Astrocyte (in vitro differentiated cells and primary cell): ENCODE results near the gene PPAN. TPM values are rescaled to one million over a fixed set of nuclear protein-coding genes. Genes with fewer than 3 reads are reported as not detected.

ENCODE experiments used
- DNase-seq: peaks from one replicate; pipeline ENCODE4 v3.0.0-alpha.2; 2010; ENCODE audit warnings: low read depth
- FAIRE-seq: peaks from 2 replicates; lab custom pipeline; 2011; peaks lifted over from hg19 to GRCh38; lab: Jason Lieb, UNC
- H2AFZ ChIP-seq: 2 replicates; pipeline ENCODE4 v1.6.0; 2012; ENCODE audit warnings: low read depth, low read length, inconsistent platforms
- H3K27ac ChIP-seq: 2 replicates; pipeline ENCODE4 v1.5.1; 2011; ENCODE audit warnings: low read depth, low read length, inconsistent platforms
- H3K27me3 ChIP-seq: 2 replicates; pipeline ENCODE4 v1.6.0; 2011; ENCODE audit warnings: low read length, inconsistent platforms; ENCODE audit not compliant: insufficient read depth
- H3K36me3 ChIP-seq: 2 replicates; pipeline ENCODE4 v1.5.1; 2011; ENCODE audit warnings: low read length, inconsistent platforms; ENCODE audit not compliant: insufficient read depth
- H3K4me1 ChIP-seq: 2 replicates; pipeline ENCODE4 v1.5.1; 2011; ENCODE audit warnings: low read length, inconsistent platforms; ENCODE audit not compliant: insufficient read depth
- H3K4me2 ChIP-seq: 2 replicates; pipeline ENCODE4 v1.6.0; 2012; ENCODE audit warnings: low read length, inconsistent platforms
- H3K4me3 ChIP-seq: 2 replicates; pipeline ENCODE4 v1.5.1; 2011; ENCODE audit warnings: low read depth, mild to moderate bottlenecking, low read length, inconsistent platforms; ENCODE audit not compliant: insufficient read depth
- H3K79me2 ChIP-seq: 2 replicates; pipeline ENCODE4 v1.6.0; 2012; ENCODE audit warnings: mild to moderate bottlenecking, low read length, inconsistent platforms; ENCODE audit not compliant: insufficient read depth
- H3K9ac ChIP-seq: 2 replicates; pipeline ENCODE4 v1.6.0; 2012; ENCODE audit warnings: mild to moderate bottlenecking, low read length, inconsistent platforms
- H3K9me3 ChIP-seq: 2 replicates; pipeline ENCODE4 v1.5.1; 2012; ENCODE audit warnings: low read depth, mild to moderate bottlenecking, low read length, inconsistent platforms; ENCODE audit not compliant: insufficient read depth
- H4K20me1 ChIP-seq: 2 replicates; pipeline ENCODE4 v1.6.0; 2012; ENCODE audit warnings: low read length, inconsistent platforms; ENCODE audit not compliant: insufficient read depth
- H3K27ac Mint-ChIP-seq: one replicate; pipeline ENCODE4 v1.8.0; 2021; ENCODE audit warnings: mild to moderate bottlenecking, mixed read lengths; ENCODE audit not compliant: unreplicated experiment
- H3K27me3 Mint-ChIP-seq: one replicate; pipeline ENCODE4 v1.8.0; 2021; ENCODE audit warnings: low read depth, mixed read lengths; ENCODE audit not compliant: unreplicated experiment
- H3K36me3 Mint-ChIP-seq: one replicate; pipeline ENCODE4 v1.8.0; 2021; ENCODE audit warnings: low read depth, mixed read lengths; ENCODE audit not compliant: unreplicated experiment
- H3K4me1 Mint-ChIP-seq: one replicate; pipeline ENCODE4 v1.8.0; 2021; ENCODE audit warnings: low read depth, mixed read lengths; ENCODE audit not compliant: unreplicated experiment
- H3K4me3 Mint-ChIP-seq: one replicate; pipeline ENCODE4 v1.8.0; 2021; ENCODE audit warnings: mild to moderate bottlenecking, moderate library complexity, mixed read lengths; ENCODE audit not compliant: unreplicated experiment
- H3K9me3 Mint-ChIP-seq: one replicate; pipeline ENCODE4 v1.8.0; 2021; ENCODE audit warnings: mild to moderate bottlenecking, mixed read lengths; ENCODE audit not compliant: unreplicated experiment
- CTCF ChIP-seq: IDR thresholded peaks from 2 replicates; pipeline ENCODE4 v1.5.1; 2011; ENCODE audit warnings: low read depth, mild to moderate bottlenecking, inconsistent platforms, low read length, moderate library complexity; ENCODE audit not compliant: insufficient read depth
- EZH2 ChIP-seq: IDR thresholded peaks from 2 replicates; pipeline ENCODE4 v1.6.1; 2012; ENCODE audit warnings: mild to moderate bottlenecking, low read length, inconsistent platforms; ENCODE audit not compliant: insufficient read depth
- total RNA-seq: library from RNA; stranded (reverse); gene quantifications from 2 replicates; pipeline ENCODE4 v1.2.1, GENCODE V29; 2021

PPAN gene
- total RNA-seq, 1 donor from 2014 or later = 55.6 TPM

GRCh38 chr19:10145031-10145430 lies 38.9 kb downstream of the PPAN start:
- Histone ChIP-seq H3K27me3 (no peaks in the 10 kb centered on the region), H3K4me2 (no peak overlapping the region), H2AFZ (no peak overlapping the region), H3K4me1 (no peaks in the 10 kb centered on the region), H3K36me3 (peaks cover 51% of the 10 kb centered on the region), H3K79me2 (no peaks in the 10 kb centered on the region), H3K27ac (no peak overlapping the region), H3K9me3 (no peaks in the 10 kb centered on the region), H4K20me1 (peaks cover 19% of the 10 kb centered on the region), H3K4me3 (no peak overlapping the region), H3K9ac (no peak overlapping the region)
- Mint-ChIP-seq H3K4me1 (no peaks in the 10 kb centered on the region), H3K4me3 (no peak overlapping the region), H3K9me3 (no peaks in the 10 kb centered on the region), H3K36me3 (peaks cover 14% of the 10 kb centered on the region), H3K27me3 (no peaks in the 10 kb centered on the region), H3K27ac (no peak overlapping the region)
- TF ChIP-seq EZH2 (no peak), CTCF (no peak)
- FAIRE-seq (no peak), DNase-seq (no peak)

GRCh38 chr19:10146142-10146541 lies 40.0 kb downstream of the PPAN start:
- TF ChIP-seq EZH2 (no peak), CTCF (no peak)

GRCh38 chr19:10149427-10149826 lies 43.3 kb downstream of the PPAN start:
- Histone ChIP-seq H3K4me2 (no peak overlapping the region), H3K4me1 (no peaks in the 10 kb centered on the region), H4K20me1 (peaks cover 36% of the 10 kb centered on the region), H2AFZ (no peak overlapping the region), H3K79me2 (no peaks in the 10 kb centered on the region), H3K27ac (no peak overlapping the region), H3K4me3 (no peak overlapping the region), H3K36me3 (peaks cover 61% of the 10 kb centered on the region), H3K9ac (no peak overlapping the region), H3K9me3 (no peaks in the 10 kb centered on the region), H3K27me3 (no peaks in the 10 kb centered on the region)
- FAIRE-seq (no peak), DNase-seq (no peak)
- Mint-ChIP-seq H3K27ac (no peak overlapping the region), H3K4me1 (no peaks in the 10 kb centered on the region), H3K9me3 (no peaks in the 10 kb centered on the region), H3K36me3 (peaks cover 29% of the 10 kb centered on the region), H3K4me3 (no peak overlapping the region), H3K27me3 (no peaks in the 10 kb centered on the region)
- TF ChIP-seq EZH2 (no peak), CTCF (no peak)

More at GRCh38 chr19:10146142-10146541, 40.0 kb downstream of the PPAN start:
- no peaks in the 10 kb centered on the region for H3K4me1 ChIP-seq
- no peaks in the 10 kb centered on the region for H3K4me1 Mint-ChIP-seq
- no peaks in the 10 kb centered on the region for H3K27me3 ChIP-seq
- H3K27me3 Mint-ChIP-seq = no peaks in the 10 kb centered on the region
- no peaks in the 10 kb centered on the region for H3K79me2 ChIP-seq
- no peak overlapping the region for H3K4me3 ChIP-seq
- H2AFZ ChIP-seq = no peak overlapping the region
- H3K27ac ChIP-seq = no peak overlapping the region
- H3K9me3 Mint-ChIP-seq = no peaks in the 10 kb centered on the region
- H3K36me3 ChIP-seq = peaks cover 52% of the 10 kb centered on the region
- DNase-seq (no peak), FAIRE-seq (no peak)
- H4K20me1 ChIP-seq = peaks cover 21% of the 10 kb centered on the region
- H3K4me2 ChIP-seq = no peak overlapping the region
- H3K36me3 Mint-ChIP-seq = peaks cover 17% of the 10 kb centered on the region
- no peak overlapping the region for H3K4me3 Mint-ChIP-seq
- H3K27ac Mint-ChIP-seq = no peak overlapping the region
- H3K9ac ChIP-seq = no peak overlapping the region
- no peaks in the 10 kb centered on the region for H3K9me3 ChIP-seq
